Tibial artery (tissue), 4 donors: ENCODE data around the gene MAP2K6.

Experiments used
- DNase-seq, 2 donors: peaks; one replicate each; pipeline ENCODE4 v3.0.0-alpha.2; 2019
- H3K27ac ChIP-seq, 2 donors: fragments of 200-600 bp; sonication (generic) in 1 of 2; 1 replicate in 1 of 2; 2 replicates in 1 of 2; pipeline ENCODE4 v1.5.1; 2018 to 2019; ENCODE audit warnings: mild to moderate bottlenecking in 1 of 2
- H3K27me3 ChIP-seq, 2 donors: fragments of 200-600 bp; sonication (generic) in 1 of 2; one replicate each; pipeline versions ENCODE4 v1.5.1 to v1.6.0; 2016 to 2019
- H3K36me3 ChIP-seq, 3 donors: fragments of 200-600 bp; sonication (generic) in 2 of 3; one replicate each; pipeline ENCODE4 v1.5.1; 2016 to 2019; ENCODE audit warnings: mild to moderate bottlenecking in 2 of 3
- H3K4me1 ChIP-seq, 4 donors: fragments of 200-600 bp; sonication (generic) in 2 of 4; 1 replicate in 3 of 4; 2 replicates in 1 of 4; pipeline ENCODE4 v1.5.1; 2016 to 2019
- H3K4me3 ChIP-seq, 2 donors: fragments of 200-600 bp; sonication (generic) in 1 of 2; 1 replicate in 1 of 2; 2 replicates in 1 of 2; pipeline ENCODE4 v1.5.1; 2018 to 2019; ENCODE audit warnings: mild to moderate bottlenecking in 2 of 2
- H3K9me3 ChIP-seq, 3 donors: fragments of 200-600 bp; sonication (generic) in 1 of 3; one replicate each; pipeline ENCODE4 v1.5.1; 2016 to 2019
- intact Hi-C: fragments of 100-400 bp; cut with DNase I; formaldehyde crosslinking; loops from one replicate; pipeline ENCODE4 v1.15.0; 2023; ENCODE audit warnings: low total_unique reads
- TF ChIP-seq, protein P1 (sequence below), 2 experiments: fragments of 200-600 bp in 1 of 2; fragments of 450-650 bp in 1 of 2; IDR thresholded peaks; one replicate each; pipeline ENCODE4 v1.5.1; 2017 to 2019; ENCODE audit warnings: antibody characterized with exemption in 2 of 2, mild to moderate bottlenecking in 1 of 2, moderate library complexity in 1 of 2

MAP2K6 gene

DNA sequence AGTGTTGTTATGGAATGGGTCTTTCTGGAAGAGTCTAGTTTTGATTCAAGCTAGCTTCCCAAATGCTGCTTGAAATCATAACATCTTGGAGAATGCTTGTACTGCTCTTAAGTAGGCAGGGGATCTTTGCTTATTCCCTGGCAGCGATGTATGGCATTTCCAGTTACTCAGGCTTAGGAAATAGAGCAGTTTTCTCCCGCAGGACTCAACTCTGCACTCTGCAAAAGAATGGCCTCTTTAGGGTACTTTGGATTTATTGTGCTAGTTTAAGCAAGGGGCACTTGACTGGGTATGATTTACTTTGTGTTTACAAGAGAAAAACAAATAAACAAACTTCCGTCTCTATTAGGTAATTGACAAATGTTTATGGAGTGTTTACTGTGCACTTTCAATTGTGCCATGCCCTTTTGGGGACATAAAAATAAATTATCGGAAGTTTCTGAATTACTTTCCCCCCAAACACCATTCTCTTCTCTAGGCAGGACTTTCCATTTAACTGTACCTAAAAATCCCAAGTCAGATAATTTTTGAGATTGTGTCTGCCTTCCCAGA lies 164.0 kb downstream of the MAP2K6 start:
- H3K36me3 ChIP-seq: no peaks in the 10 kb centered on the region
- intact Hi-C loops: no loop called here
- H3K27ac ChIP-seq: no peak overlapping the region
- H3K27me3 ChIP-seq: no peaks in the 10 kb centered on the region
- DNase-seq: no peak
- peaks cover 0 to 44% (median 20%) of the 10 kb centered on the region in 4 donors for H3K4me1 ChIP-seq
- no peak overlapping the region for H3K4me3 ChIP-seq
- no peaks in the 10 kb centered on the region for H3K9me3 ChIP-seq
- TF ChIP-seq, protein P1, sequence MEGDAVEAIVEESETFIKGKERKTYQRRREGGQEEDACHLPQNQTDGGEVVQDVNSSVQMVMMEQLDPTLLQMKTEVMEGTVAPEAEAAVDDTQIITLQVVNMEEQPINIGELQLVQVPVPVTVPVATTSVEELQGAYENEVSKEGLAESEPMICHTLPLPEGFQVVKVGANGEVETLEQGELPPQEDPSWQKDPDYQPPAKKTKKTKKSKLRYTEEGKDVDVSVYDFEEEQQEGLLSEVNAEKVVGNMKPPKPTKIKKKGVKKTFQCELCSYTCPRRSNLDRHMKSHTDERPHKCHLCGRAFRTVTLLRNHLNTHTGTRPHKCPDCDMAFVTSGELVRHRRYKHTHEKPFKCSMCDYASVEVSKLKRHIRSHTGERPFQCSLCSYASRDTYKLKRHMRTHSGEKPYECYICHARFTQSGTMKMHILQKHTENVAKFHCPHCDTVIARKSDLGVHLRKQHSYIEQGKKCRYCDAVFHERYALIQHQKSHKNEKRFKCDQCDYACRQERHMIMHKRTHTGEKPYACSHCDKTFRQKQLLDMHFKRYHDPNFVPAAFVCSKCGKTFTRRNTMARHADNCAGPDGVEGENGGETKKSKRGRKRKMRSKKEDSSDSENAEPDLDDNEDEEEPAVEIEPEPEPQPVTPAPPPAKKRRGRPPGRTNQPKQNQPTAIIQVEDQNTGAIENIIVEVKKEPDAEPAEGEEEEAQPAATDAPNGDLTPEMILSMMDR (IDR thresholded peaks at IDR 0.05): no peak

DNA sequence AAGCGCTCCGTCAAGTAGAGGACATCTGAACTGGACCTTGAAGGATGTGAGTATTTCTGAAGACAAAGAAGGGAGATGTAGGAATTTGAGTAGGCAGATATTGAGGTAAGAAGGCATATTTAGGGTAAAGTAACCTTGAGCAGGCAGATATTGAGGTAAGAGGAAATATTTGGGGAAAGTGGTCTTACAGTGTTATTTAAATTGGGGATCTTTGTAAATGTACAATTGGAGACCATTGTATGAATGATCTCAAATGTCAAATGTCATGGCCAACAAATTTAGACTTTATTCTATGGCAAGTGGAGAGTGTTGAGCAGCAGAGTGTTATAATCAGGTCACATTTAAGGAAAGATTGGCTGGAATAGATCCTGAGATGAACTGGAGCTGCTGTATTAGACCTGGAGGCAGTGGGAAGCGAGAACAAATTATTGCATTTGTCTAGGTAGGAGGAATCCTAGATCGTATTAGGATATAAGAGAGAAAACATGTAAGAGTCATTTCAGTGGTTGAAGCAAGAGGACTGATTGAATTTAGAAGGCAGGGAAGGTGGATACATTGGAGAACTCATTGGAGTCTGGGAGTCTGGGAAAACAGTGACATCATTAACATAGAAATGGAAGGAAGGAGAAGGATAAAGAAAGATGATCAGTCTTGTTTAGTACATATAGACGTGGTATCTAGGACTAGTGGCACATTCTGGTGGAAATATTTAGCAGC lies 165.6 kb downstream of the MAP2K6 start:
- intact Hi-C loops: no loop called here
- Histone ChIP-seq H3K36me3 (no peaks in the 10 kb centered on the region), H3K27me3 (no peaks in the 10 kb centered on the region), H3K9me3 (no peaks in the 10 kb centered on the region), H3K4me1 (peaks cover 0 to 28% (median 15%) of the 10 kb centered on the region in 4 donors), H3K27ac (peak overlapping the region in 1 of 2 donors; percentile 36), H3K4me3 (no peak overlapping the region)
- no peak for DNase-seq
- TF ChIP-seq, protein P1 (IDR thresholded peaks at IDR 0.05): no peak

DNA sequence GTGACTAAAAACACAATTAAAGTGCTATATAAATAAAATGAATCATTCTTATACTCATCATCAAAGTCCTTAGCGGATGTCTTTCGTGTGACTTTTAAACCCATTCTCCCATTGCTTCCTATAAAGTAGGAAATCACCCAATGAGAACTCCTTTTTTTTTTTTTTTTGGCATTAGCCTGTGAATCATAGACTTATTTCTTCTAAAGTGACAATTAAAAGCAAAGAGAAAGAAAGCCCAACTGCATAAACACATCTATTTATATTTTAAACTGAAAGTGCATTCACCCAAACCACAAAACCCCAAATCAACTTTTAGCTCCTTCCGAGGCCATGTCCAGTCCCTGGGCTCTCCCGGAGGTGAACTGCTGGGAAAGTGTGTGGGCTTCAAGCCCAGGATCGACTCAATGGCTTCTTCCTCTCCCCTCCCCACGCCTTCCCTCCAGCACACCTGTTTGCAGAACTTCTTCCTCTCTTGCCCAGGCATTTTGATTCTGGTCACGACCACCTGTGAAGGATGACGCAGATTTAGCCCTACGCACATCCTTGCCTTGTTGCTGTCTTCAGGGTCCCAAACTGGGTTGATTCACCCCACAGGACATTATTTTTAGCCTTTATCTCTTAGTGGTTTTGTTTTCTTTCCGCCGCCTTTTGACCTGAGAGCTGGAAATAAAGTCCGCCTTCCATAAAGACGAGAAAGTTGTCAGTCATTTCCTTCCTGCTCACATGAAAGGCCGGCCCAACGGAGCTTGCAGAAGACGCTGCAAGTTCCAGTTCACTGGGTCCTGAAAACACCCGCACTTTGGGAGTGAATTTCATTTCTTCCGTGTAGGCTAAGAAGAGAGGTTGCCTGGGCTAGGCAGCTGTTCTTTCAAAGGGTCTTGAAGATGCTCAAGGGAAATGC lies 166.8 kb downstream of the MAP2K6 start:
- H3K9me3 ChIP-seq: no peaks in the 10 kb centered on the region
- intact Hi-C loops: no loop called here
- H3K27me3 ChIP-seq: no peaks in the 10 kb centered on the region
- TF ChIP-seq, protein P1 (IDR thresholded peaks at IDR 0.05): no peak
- H3K4me1 ChIP-seq: peaks cover 0 to 18% (median 7%) of the 10 kb centered on the region in 4 donors
- DNase-seq: no peak
- no peak overlapping the region for H3K4me3 ChIP-seq
- no peak overlapping the region for H3K27ac ChIP-seq
- no peaks in the 10 kb centered on the region for H3K36me3 ChIP-seq

DNA sequence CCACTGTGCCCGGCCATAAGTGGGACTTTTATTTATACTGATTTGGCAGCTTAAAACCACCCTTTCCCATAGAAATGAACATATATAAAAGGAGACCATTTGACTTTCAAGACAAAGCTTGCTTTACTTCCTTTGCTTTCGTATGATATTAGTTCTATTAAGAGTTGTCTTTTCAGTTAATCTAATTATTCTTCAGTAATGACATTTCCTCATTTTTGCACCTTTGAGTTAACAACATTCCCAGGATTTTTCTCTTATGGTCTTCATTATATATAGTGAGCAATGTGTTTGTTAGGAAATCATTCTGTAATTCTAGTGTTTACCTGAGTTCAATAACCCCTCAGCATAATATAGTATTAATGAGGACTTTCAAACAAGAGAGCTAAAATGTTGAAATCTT lies 173.8 kb downstream of the MAP2K6 start:
- intact Hi-C loops: no loop called here
- no peak for DNase-seq
- H3K4me1 ChIP-seq: no peaks in the 10 kb centered on the region
- H3K4me3 ChIP-seq: no peak overlapping the region
- TF ChIP-seq, protein P1 (IDR thresholded peaks at IDR 0.05): no peak
- no peaks in the 10 kb centered on the region for H3K9me3 ChIP-seq
- no peaks in the 10 kb centered on the region for H3K36me3 ChIP-seq
- no peaks in the 10 kb centered on the region for H3K27me3 ChIP-seq
- H3K27ac ChIP-seq: no peak overlapping the region

DNA sequence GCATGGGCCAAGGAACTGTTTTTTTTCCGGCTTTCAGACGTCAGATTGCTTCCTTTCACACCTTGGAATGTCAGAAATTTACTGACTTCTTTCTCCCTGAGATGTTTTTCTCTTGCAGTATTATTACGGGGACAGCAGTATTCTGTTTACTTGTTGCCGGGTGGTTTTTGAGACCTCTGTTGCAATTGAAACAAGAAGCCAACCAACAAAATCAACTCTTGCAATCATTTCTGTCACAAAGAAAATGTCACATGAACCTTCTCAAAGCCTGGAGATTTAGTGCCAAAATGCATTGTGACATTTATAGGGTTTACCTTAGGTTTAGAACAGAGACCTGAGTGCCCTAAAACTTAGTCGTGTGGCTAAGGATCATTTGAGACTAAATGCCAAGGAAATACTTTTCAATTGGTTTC lies 174.3 kb downstream of the MAP2K6 start:
- no peak for DNase-seq
- Histone ChIP-seq H3K4me3 (no peak overlapping the region), H3K27ac (no peak overlapping the region), H3K4me1 (no peaks in the 10 kb centered on the region), H3K36me3 (no peaks in the 10 kb centered on the region), H3K27me3 (no peaks in the 10 kb centered on the region), H3K9me3 (no peaks in the 10 kb centered on the region)
- TF ChIP-seq, protein P1 (IDR thresholded peaks at IDR 0.05): no peak
- intact Hi-C loops: no loop called here
